GM12801 (cell line): ENCODE measurements around the gene KCNG4.

ENCODE experiments used
- CTCF ChIP-seq: IDR thresholded peaks from one replicate; pipeline ENCODE4 v1.5.1; 2011; ENCODE audit warnings: control low read depth; ENCODE audit not compliant: insufficient read length; ENCODE audit errors: extremely low read depth

KCNG4 gene

GRCh38 chr16:84181144-84181915, 58.5 kb downstream of the KCNG4 start:
- no peak for TF ChIP-seq CTCF

DNA sequence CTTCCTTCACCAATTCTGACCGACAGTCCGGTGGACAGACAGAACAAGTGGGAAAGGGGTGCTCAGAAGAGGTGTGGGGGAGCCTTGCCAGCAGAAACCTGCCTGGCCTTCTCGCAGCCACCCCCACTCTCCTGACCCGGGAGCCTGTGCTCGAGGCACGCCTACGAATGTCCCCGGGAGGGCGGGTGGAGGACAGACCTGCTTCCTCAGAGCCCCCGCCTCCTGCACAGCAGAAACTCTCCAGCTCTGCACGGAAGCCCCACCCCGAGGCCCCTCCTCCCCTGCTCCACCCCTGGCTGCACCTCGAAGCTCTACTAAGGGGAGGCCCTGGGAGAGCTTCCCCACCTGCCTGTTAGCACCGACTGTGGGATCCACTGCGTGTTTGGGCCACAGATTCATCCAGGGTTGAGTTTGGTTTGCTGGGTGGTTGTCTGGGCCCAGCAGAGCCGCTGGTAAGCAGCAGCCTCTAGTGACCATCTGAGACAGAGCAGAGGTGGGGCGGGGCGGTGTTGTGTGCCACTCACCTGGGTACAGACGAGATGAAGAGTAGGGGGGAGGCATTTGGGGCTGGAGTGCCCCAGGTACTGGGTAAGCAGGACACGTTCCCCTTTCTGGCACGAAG, 59.2 kb downstream of the KCNG4 start:
- no peak for TF ChIP-seq CTCF

- TF ChIP-seq CTCF = no peak
These were observed 60.0 kb downstream of the KCNG4 start for GRCh38 chr16:84179612-84180320.

DNA sequence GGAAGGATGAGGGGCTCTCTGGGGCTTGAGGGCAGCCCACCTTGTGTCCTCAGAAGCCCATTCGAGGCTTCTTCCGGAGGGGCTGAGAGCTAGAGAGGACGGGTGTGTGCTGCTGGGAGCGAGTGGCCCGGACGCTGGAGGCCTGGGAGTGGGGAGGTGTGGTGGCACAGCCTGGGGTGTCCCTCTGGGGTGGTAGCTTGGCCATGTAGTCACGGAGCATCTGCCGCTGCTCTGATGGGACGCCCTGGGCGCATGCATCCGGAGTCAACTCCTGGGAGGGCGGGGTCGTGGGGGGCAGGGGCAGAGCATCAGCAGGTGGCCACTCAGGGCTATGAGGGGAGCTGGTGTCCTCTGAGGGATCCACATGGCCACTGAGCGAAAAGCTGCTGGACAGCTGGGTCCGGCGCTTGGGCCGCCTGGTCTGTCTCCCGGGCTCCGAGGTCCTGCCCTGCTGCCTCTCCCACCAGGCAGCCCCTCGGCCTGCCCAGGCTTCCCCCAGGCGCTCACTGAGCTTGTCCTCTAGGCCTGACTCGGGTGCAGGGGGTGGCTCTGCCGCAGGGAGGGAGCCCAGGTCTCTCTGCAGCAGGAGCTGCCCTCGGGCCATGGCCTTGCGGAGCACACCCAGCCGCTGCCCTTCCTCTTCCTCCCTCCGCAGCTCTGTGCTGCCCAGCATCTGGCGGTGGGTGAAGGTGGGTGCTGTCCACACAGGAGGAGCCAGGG, 60.8 kb downstream of the KCNG4 start:
- TF ChIP-seq CTCF = no peak

- TF ChIP-seq CTCF = no peak
These were observed 61.6 kb downstream of the KCNG4 start for GRCh38 chr16:84178146-84178765.

- no peak for TF ChIP-seq CTCF
These were observed 62.1 kb downstream of the KCNG4 start for GRCh38 chr16:84177741-84178073.
